ENCODE results near the gene BEND5.

The BEND5 gene

GRCh38 chr1:48790397-48790796 is 13.7 kb upstream of the BEND5 start:
- H3K9ac ChIP-seq (ENCODE audit: low read depth, low read length): no peak overlapping the region
- no peaks in the 10 kb centered on the region for H3K27me3 ChIP-seq (ENCODE audit: insufficient read depth, low read length)
- no peaks in the 10 kb centered on the region for H3K36me3 ChIP-seq (ENCODE audit: insufficient read depth, low read depth, low read length)
- H3K9me3 ChIP-seq (ENCODE audit: insufficient read depth, low read depth, low read length): no peaks in the 10 kb centered on the region
- no peaks in the 10 kb centered on the region for H3K4me1 ChIP-seq (ENCODE audit: insufficient read depth, low read length)
- no peak overlapping the region for H3K4me3 ChIP-seq (ENCODE audit: low read length)
- no peak overlapping the region for H3K27ac ChIP-seq (ENCODE audit: low read length)

GRCh38 chr1:48789903-48790302 is 13.2 kb upstream of the BEND5 start:
- Histone ChIP-seq H3K4me3 (ENCODE audit: low read length) (no peak overlapping the region), H3K9ac (ENCODE audit: low read depth, low read length) (no peak overlapping the region), H3K27ac (ENCODE audit: low read length) (no peak overlapping the region), H3K36me3 (ENCODE audit: insufficient read depth, low read depth, low read length) (no peaks in the 10 kb centered on the region), H3K9me3 (ENCODE audit: insufficient read depth, low read depth, low read length) (no peaks in the 10 kb centered on the region), H3K4me1 (ENCODE audit: insufficient read depth, low read length) (no peaks in the 10 kb centered on the region), H3K27me3 (ENCODE audit: insufficient read depth, low read length) (no peaks in the 10 kb centered on the region)

- Histone ChIP-seq H3K27me3 (ENCODE audit: insufficient read depth, low read length) (no peaks in the 10 kb centered on the region), H3K9ac (ENCODE audit: low read depth, low read length) (no peak overlapping the region), H3K27ac (ENCODE audit: low read length) (no peak overlapping the region), H3K36me3 (ENCODE audit: insufficient read depth, low read depth, low read length) (no peaks in the 10 kb centered on the region), H3K9me3 (ENCODE audit: insufficient read depth, low read depth, low read length) (no peaks in the 10 kb centered on the region), H3K4me3 (ENCODE audit: low read length) (no peak overlapping the region), H3K4me1 (ENCODE audit: insufficient read depth, low read length) (no peaks in the 10 kb centered on the region)
Observed at GRCh38 chr1:48785869-48786268, 9.2 kb upstream of the BEND5 start.

GRCh38 chr1:48784301-48784700 is 7.6 kb upstream of the BEND5 start:
- Histone ChIP-seq H3K4me1 (ENCODE audit: insufficient read depth, low read length) (no peaks in the 10 kb centered on the region), H3K4me3 (ENCODE audit: low read length) (no peak overlapping the region), H3K9me3 (ENCODE audit: insufficient read depth, low read depth, low read length) (no peaks in the 10 kb centered on the region), H3K27me3 (ENCODE audit: insufficient read depth, low read length) (no peaks in the 10 kb centered on the region), H3K27ac (ENCODE audit: low read length) (no peak overlapping the region), H3K9ac (ENCODE audit: low read depth, low read length) (no peak overlapping the region), H3K36me3 (ENCODE audit: insufficient read depth, low read depth, low read length) (no peaks in the 10 kb centered on the region)

- Histone ChIP-seq H3K36me3 (ENCODE audit: insufficient read depth, low read depth, low read length) (peaks cover 7% of the 10 kb centered on the region; the same call in 1 of the 2 replicates), H3K4me1 (ENCODE audit: insufficient read depth, low read length) (peaks cover 2% of the 10 kb centered on the region; the same call in 1 of the 2 replicates), H3K27me3 (ENCODE audit: insufficient read depth, low read length) (no peaks in the 10 kb centered on the region), H3K4me3 (ENCODE audit: low read length) (peak overlapping the region; percentile 100), H3K9ac (ENCODE audit: low read depth, low read length) (peak overlapping the region; percentile 83), H3K27ac (ENCODE audit: low read length) (no peak overlapping the region), H3K9me3 (ENCODE audit: insufficient read depth, low read depth, low read length) (no peaks in the 10 kb centered on the region)
Observed at GRCh38 chr1:48777219-48777895, 666 bp upstream of the BEND5 start.

GRCh38 chr1:48775831-48776392 is 779 bp downstream of the BEND5 start:
- Histone ChIP-seq H3K4me3 (ENCODE audit: low read length) (peak overlapping the region; percentile 100), H3K36me3 (ENCODE audit: insufficient read depth, low read depth, low read length) (peaks cover 11% of the 10 kb centered on the region), H3K4me1 (ENCODE audit: insufficient read depth, low read length) (peaks cover 2% of the 10 kb centered on the region; the same call in 1 of the 2 replicates), H3K27me3 (ENCODE audit: insufficient read depth, low read length) (no peaks in the 10 kb centered on the region), H3K27ac (ENCODE audit: low read length) (no peak overlapping the region), H3K9me3 (ENCODE audit: insufficient read depth, low read depth, low read length) (no peaks in the 10 kb centered on the region), H3K9ac (ENCODE audit: low read depth, low read length) (peak overlapping the region; percentile 55; the same call in 1 of the 2 replicates)

GRCh38 chr1:48773133-48773532 is 3.6 kb downstream of the BEND5 start:
- Histone ChIP-seq H3K27me3 (ENCODE audit: insufficient read depth, low read length) (no peaks in the 10 kb centered on the region), H3K9ac (ENCODE audit: low read depth, low read length) (no peak overlapping the region), H3K27ac (ENCODE audit: low read length) (no peak overlapping the region), H3K4me1 (ENCODE audit: insufficient read depth, low read length) (peaks cover 2% of the 10 kb centered on the region; the same call in 1 of the 2 replicates), H3K9me3 (ENCODE audit: insufficient read depth, low read depth, low read length) (no peaks in the 10 kb centered on the region), H3K36me3 (ENCODE audit: insufficient read depth, low read depth, low read length) (peaks cover 11% of the 10 kb centered on the region), H3K4me3 (ENCODE audit: low read length) (no peak overlapping the region)

GRCh38 chr1:48772211-48772610 is 4.5 kb downstream of the BEND5 start:
- H3K9me3 ChIP-seq (ENCODE audit: insufficient read depth, low read depth, low read length): no peaks in the 10 kb centered on the region
- no peak overlapping the region for H3K4me3 ChIP-seq (ENCODE audit: low read length)
- H3K36me3 ChIP-seq (ENCODE audit: insufficient read depth, low read depth, low read length): peaks cover 11% of the 10 kb centered on the region
- no peak overlapping the region for H3K27ac ChIP-seq (ENCODE audit: low read length)
- H3K27me3 ChIP-seq (ENCODE audit: insufficient read depth, low read length): no peaks in the 10 kb centered on the region
- no peaks in the 10 kb centered on the region for H3K4me1 ChIP-seq (ENCODE audit: insufficient read depth, low read length)
- no peak overlapping the region for H3K9ac ChIP-seq (ENCODE audit: low read depth, low read length)

- no peak overlapping the region for H3K27ac ChIP-seq (ENCODE audit: low read length)
- H3K27me3 ChIP-seq (ENCODE audit: insufficient read depth, low read length): no peaks in the 10 kb centered on the region
- no peaks in the 10 kb centered on the region for H3K9me3 ChIP-seq (ENCODE audit: insufficient read depth, low read depth, low read length)
- peaks cover 11% of the 10 kb centered on the region for H3K36me3 ChIP-seq (ENCODE audit: insufficient read depth, low read depth, low read length)
- H3K4me1 ChIP-seq (ENCODE audit: insufficient read depth, low read length): no peaks in the 10 kb centered on the region
- H3K4me3 ChIP-seq (ENCODE audit: low read length): no peak overlapping the region
- H3K9ac ChIP-seq (ENCODE audit: low read depth, low read length): no peak overlapping the region
Observed at GRCh38 chr1:48771561-48771960, 5.1 kb downstream of the BEND5 start.

- no peak overlapping the region for H3K9ac ChIP-seq (ENCODE audit: low read depth, low read length)
- H3K36me3 ChIP-seq (ENCODE audit: insufficient read depth, low read depth, low read length): peaks cover 4% of the 10 kb centered on the region
- no peak overlapping the region for H3K27ac ChIP-seq (ENCODE audit: low read length)
- H3K4me1 ChIP-seq (ENCODE audit: insufficient read depth, low read length): no peaks in the 10 kb centered on the region
- no peak overlapping the region for H3K4me3 ChIP-seq (ENCODE audit: low read length)
- no peaks in the 10 kb centered on the region for H3K9me3 ChIP-seq (ENCODE audit: insufficient read depth, low read depth, low read length)
- H3K27me3 ChIP-seq (ENCODE audit: insufficient read depth, low read length): no peaks in the 10 kb centered on the region
Observed at GRCh38 chr1:48767975-48768510, 8.6 kb downstream of the BEND5 start.

GRCh38 chr1:48765335-48765734 is 11.4 kb downstream of the BEND5 start:
- Histone ChIP-seq H3K4me1 (ENCODE audit: insufficient read depth, low read length) (no peaks in the 10 kb centered on the region), H3K4me3 (ENCODE audit: low read length) (no peak overlapping the region), H3K27ac (ENCODE audit: low read length) (no peak overlapping the region), H3K36me3 (ENCODE audit: insufficient read depth, low read depth, low read length) (peaks cover 8% of the 10 kb centered on the region), H3K27me3 (ENCODE audit: insufficient read depth, low read length) (no peaks in the 10 kb centered on the region), H3K9ac (ENCODE audit: low read depth, low read length) (no peak overlapping the region), H3K9me3 (ENCODE audit: insufficient read depth, low read depth, low read length) (no peaks in the 10 kb centered on the region)

- Histone ChIP-seq H3K36me3 (ENCODE audit: insufficient read depth, low read depth, low read length) (peaks cover 35% of the 10 kb centered on the region), H3K27ac (ENCODE audit: low read length) (no peak overlapping the region), H3K27me3 (ENCODE audit: insufficient read depth, low read length) (no peaks in the 10 kb centered on the region), H3K4me3 (ENCODE audit: low read length) (no peak overlapping the region), H3K9ac (ENCODE audit: low read depth, low read length) (no peak overlapping the region), H3K9me3 (ENCODE audit: insufficient read depth, low read depth, low read length) (no peaks in the 10 kb centered on the region), H3K4me1 (ENCODE audit: insufficient read depth, low read length) (0 out of 2 replicates have a peak, but pooled peaks cover 4% of the 10 kb centered on the region)
Observed at GRCh38 chr1:48761986-48762385, 14.7 kb downstream of the BEND5 start.

Data from iPS-20b (cell line).